Activated CD8-positive, alpha-beta memory T cell treated with anti-CD3 and anti-CD28 coated beads for 36 hours (primary cell): ENCODE measurements around the gene EMILIN1. TPM values are rescaled to one million over a fixed set of nuclear protein-coding genes. Genes with fewer than 3 reads are reported as not detected.

ENCODE experiments used
- CTCF ChIA-PET: fragments of 350-600 bp; sonication (Branson Sonifier 250); formaldehyde crosslinking; loops from one replicate; lab custom pipeline; 2021; ENCODE audit warnings: antibody characterized with exemption; lab: Charles Lee
- POLR2A ChIA-PET: fragments of 350-600 bp; sonication (Branson Sonifier 250); formaldehyde crosslinking; loops from one replicate; lab custom pipeline; 2021; ENCODE audit warnings: antibody characterized with exemption; lab: Charles Lee
- total RNA-seq, 2 experiments: library from RNA; stranded (reverse); gene quantifications; one replicate each; pipeline ENCODE4 v1.2.3, GENCODE V29; 2021

EMILIN1 gene
- total RNA-seq, 2 experiments from 2014 or later = 0.48 to 0.69 TPM

DNA sequence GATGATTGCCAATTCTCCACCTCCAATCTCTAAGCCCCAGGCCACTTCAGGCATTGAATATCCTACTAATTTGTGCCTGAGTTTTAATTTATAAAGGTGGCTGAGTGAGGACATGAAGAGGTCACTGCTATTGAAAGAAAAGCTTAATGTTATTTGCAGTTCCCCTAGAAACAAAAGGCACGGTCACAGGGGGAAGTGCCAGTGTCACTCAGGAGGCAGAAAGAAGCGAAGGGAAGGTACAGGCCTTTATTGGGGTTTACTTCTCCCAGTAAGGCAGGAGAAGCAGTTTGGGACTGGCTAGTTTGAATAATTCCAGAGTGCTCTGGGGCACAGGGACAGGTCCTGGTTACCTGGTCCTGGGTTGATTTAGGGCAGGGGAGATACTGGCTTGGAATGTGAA lies 43.5 kb downstream of the EMILIN1 start:
- CTCF ChIA-PET = interaction anchor here (3.4 kb wide), 1 partner anchor 11 kb away, joined by 21 read pairs; the partner anchor contains the start of gene PREB
- POLR2A ChIA-PET = no interaction called here

DNA sequence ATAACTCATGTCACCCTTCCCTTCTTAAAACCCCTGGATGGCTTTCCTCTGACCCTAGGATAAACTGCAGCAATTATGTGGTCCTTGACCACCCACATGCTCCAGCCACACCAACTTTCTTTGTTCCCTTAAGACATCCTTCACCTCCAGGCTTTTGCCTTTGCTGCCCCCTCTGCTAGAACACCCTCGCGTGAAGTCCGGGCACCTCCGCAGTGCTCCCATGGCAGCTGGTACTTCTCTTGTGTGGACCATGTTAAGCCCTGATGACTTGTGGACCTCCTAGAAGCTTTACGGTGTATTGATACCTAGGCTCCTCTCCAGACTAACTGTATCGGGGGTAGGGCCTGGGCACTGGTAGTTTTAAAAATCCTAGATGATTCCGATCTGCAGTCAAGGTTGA lies 44.4 kb downstream of the EMILIN1 start:
- CTCF ChIA-PET = interaction anchor here (1.1 to 3.4 kb wide), 2 partner anchors 10 to 12 kb away, joined by 3 to 21 read pairs; partner anchors contain the start of gene PREB

DNA sequence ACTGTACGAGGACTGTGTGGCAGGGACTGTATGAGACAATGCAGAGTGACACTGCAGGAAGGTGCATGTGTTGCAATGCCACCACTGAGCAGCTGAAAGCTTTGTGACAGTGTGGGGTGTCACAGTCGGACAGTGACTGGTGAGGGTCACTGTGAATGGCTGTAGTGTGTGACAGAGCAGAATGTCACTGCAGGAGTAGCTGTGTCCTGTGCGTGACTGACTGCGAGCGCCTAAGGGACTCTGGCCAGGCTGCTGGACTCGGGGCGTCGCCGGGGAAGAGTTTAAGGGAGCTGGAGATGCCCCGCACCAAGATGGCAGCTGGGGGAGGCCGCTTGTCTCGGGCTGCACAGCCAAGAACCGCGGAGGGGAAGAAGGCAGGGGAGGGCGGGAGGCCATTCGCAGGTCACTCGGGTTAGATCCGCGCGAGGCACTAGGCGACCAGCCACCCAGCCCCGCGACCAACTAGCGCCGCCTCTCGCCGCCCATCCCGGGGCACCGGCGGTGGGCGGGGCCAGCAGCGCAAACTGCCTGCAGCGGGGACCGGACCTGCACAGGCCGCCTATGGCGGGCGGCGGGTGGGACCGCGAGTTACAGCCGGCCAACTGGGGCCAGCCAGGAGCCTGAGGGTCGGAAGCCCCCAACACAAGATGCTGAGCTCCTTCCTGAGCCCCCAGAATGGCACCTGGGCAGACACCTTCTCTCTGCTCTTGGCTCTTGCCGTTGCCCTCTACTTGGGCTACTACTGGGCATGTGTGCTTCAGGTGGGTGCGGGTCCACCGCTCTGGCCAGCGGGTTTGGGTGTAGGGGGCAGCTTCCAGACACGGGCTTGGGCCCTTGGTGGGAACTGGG lies 45.1 kb downstream of the EMILIN1 start, which contains the start of gene ABHD1:
Gene ABHD1 (plus strand): TSS at position 514 of the 849 bp plus-strand sequence. CDS start 134 bp downstream, at position 648.
- ChIA-PET POLR2A (interaction anchor here (0.6 to 1.9 kb wide), 3 partner anchors 10 to 596 kb away, joined by 3 to 11 read pairs (median 3); partner anchors contain the start of gene PREB), CTCF (interaction anchor here (0.5 to 3.4 kb wide), 6 partner anchors 8 to 303 kb away, joined by 3 to 21 read pairs (median 4); partner anchors contain the start of gene PREB)

More for the DNA sequence above, 44.4 kb downstream of the EMILIN1 start:
- POLR2A ChIA-PET = interaction anchor here (1.9 kb wide), 1 partner anchor 11 kb away, joined by 11 read pairs; the partner anchor contains the start of gene PREB

DNA sequence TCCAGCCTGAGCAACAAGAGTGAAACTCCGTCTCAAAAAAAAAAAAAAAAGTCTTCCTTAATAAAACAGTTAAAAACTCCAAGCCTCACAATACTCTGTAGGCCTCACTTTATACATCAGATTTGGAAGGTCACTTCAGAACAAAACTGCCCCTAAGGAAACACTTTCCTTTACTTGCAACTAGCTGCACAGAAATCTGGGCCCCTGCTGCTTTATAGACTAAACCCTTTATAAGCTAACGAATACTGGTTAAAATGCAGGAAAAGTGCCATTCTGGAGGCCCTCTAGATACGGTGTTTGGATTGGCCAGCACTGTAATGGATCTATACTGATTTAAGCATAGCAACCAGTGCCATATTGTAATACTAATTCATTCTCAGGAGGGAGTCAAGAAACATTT lies 46.7 kb downstream of the EMILIN1 start:
- CTCF ChIA-PET = interaction anchor here (1.2 to 3.4 kb wide), 3 partner anchors 8 to 28 kb away, joined by 4 to 21 read pairs (median 4); partner anchors contain the start of gene PREB
- POLR2A ChIA-PET = no interaction called here

DNA sequence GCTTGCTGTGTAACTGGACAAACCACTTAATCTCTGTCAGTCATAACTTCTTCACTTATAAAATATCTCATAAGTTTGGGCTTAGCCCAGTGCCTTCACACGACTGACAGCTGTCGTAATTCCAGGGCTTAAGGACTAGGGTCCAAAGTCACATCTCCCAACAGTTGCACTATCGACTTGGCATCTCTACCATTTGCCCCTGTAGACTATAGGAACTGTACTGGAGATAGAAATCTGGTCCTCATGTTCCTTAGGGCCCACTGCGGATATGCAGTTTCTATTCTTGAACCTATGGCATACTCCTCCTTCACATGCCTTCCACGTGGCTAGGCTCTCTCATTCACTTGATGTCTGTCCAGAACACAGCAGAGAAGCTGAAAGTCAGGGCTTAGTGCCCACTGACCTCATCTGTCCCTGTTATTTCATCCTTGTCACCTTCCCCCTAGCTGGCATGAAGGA lies 47.9 kb downstream of the EMILIN1 start:
- ChIA-PET POLR2A (no interaction called here), CTCF (interaction anchor here (0.7 to 1.0 kb wide), 2 partner anchors 24 to 243 kb away, joined by 3 read pairs; no protein-coding TSS in a partner anchor)

DNA sequence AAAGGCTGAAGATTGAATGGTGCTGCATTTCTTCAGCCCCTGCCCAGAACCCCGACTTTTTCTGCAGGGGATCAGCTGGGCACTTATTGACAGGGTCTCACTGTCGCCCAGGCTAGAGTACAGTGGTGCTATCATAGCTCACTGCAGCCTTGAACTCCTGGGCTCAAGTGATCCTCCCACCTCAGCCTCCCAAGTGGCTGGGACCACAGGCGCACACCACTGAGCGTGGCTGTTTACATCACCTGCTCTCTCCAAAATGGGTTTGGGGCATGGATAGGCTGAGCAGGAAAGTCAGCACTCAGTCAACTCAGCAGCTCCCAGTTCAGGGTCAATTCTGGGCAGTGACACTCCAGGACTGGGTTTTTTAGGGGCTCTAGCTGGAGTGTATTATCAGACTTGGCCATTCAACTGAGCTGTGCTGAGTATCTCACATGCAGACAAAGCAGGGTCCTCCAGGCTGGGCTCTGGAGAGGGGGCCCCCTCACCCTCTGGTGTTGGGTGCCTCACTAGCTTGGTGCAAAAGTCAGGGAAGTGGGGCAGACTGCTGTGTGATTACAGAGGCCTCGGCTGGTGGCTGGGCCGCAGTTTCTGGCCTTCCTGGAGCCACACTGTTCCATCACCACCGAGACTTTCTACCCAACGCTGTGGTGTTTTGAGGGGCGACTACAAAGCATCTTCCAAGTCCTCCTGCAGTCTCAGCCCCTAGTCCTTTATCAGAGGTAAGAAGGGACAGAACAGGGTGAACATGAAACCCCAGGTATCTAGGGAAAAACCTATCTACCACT lies 49.7 kb downstream of the EMILIN1 start:
- CTCF ChIA-PET = no interaction called here
- POLR2A ChIA-PET = no interaction called here

DNA sequence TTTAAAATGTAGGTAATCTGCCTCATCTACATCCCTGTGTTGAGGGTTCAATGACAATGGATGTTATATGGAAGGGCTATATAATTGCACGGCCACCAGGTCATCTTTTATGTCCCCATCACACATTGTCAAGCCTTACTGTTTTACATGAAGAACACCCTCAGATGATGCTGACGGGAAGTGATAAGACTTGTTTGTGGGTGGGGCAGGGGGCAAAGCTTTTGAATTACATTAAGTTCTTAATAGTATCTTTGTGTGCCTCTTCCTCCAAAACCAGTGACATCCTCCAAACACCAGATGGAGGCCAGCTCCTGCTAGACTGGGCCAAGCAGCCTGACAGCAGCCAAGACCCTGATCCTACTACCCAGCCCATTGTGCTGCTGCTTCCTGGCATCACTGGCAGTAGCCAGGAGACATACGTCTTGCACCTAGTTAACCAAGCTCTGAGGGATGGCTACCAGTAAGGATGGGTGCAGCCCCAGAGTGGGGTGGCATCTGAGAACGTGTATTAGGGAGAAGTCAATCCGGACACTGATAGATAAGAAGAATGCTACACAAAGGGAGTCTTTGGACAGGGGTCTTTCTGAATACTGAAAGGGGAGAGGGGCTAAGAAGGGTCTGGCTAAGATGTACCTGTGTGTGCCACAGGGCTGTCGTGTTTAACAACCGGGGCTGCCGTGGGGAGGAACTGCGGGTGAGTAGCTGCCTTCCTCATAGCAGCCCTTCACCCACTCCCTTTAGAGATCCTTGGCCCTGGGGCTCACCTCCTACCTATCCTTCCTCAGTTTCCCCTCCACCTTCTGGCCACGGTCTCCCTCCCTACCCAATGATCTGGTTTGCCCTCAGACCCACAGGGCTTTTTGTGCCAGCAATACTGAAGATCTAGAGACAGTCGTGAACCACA lies 50.5 kb downstream of the EMILIN1 start:
- POLR2A ChIA-PET = no interaction called here

DNA sequence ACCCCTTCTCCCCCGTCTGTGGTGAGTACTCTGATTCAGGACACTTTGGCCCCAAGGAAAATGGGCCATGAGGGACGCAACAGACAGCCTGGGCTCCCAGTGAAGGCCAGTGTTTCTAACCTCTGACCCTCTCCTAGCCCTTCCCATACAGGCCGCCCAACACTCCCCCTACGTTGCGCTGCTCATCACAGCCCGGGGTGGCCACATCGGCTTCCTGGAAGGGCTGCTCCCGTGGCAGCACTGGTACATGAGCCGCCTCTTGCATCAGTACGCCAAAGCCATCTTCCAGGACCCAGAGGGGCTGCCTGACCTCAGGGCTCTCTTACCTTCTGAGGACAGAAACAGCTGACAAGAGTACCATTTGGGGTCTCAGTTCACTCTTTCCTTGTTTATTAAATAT lies 52.0 kb downstream of the EMILIN1 start:
- ChIA-PET CTCF (interaction anchor here (0.6 kb wide), 1 partner anchor 30 kb away, joined by 3 read pairs; no protein-coding TSS in a partner anchor), POLR2A (no interaction called here)

More for the DNA sequence above, 50.5 kb downstream of the EMILIN1 start:
- CTCF ChIA-PET = no interaction called here

DNA sequence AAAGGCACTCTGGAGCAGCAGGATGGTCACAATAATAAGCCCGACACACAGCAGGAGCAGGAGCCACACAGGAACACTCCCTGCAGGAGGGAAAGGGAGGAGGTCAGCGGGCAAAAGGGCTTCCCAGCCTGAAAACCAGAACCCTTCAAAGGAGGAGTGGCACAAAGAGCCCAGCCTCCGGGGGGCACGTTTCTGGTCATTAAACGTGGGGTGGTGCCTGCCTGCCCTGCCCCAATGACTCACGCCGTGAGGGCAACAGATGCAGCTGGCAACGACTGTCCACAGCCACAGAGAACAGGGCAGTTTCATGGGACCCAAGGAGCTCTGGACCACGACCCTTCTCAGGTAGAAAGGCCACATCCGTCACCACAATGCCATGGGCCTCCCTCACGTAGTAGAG lies 53.0 kb downstream of the EMILIN1 start:
- ChIA-PET POLR2A (no interaction called here), CTCF (interaction anchor here (0.5 to 3.6 kb wide), 2 partner anchors 8 to 264 kb away, joined by 4 to 21 read pairs; partner anchors contain the start of gene ABHD1)

DNA sequence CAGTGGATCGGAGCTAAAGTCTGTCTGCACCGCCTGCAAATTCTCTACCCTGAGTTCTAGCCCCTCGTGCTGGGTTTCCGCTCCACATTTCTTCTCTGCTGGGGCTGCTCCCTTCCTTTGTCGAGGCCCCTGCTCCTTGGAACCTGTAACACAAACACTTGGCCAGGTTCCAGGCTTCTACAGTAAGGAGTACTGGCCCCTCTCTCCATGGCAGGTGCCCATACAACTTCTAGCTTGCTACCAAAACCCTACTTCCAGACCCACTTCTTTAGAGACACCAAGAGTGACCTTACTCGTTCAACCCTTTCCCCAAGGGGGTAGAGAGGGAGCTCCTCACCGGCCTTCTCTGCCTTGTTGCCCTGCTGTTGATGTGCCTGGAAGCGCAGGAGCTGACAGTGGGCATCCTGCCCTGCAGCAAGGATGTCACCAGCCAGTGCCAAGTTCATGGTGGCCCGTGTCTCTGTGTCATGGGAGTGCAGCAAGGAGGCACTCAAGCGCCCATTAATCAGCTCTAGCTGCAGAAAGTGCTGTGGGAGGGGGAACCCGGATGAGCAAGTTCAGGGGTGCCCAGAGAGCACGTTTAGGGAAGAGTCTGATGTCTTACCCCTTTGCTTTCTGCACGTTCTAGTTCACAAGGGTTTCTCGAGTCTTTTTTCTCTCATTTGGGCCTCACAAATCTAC lies 54.9 kb downstream of the EMILIN1 start:
- POLR2A ChIA-PET = interaction anchor here (0.7 to 2.5 kb wide), 4 partner anchors 10 to 83 kb away, joined by 3 to 11 read pairs (median 4); partner anchors contain the start of genes ABHD1, AGBL5 and OST4
- CTCF ChIA-PET = interaction anchor here (0.6 to 3.6 kb wide), 9 partner anchors 9 to 170 kb away, joined by 3 to 21 read pairs (median 3); partner anchors contain the start of genes ABHD1, AGBL5, KHK and OST4

DNA sequence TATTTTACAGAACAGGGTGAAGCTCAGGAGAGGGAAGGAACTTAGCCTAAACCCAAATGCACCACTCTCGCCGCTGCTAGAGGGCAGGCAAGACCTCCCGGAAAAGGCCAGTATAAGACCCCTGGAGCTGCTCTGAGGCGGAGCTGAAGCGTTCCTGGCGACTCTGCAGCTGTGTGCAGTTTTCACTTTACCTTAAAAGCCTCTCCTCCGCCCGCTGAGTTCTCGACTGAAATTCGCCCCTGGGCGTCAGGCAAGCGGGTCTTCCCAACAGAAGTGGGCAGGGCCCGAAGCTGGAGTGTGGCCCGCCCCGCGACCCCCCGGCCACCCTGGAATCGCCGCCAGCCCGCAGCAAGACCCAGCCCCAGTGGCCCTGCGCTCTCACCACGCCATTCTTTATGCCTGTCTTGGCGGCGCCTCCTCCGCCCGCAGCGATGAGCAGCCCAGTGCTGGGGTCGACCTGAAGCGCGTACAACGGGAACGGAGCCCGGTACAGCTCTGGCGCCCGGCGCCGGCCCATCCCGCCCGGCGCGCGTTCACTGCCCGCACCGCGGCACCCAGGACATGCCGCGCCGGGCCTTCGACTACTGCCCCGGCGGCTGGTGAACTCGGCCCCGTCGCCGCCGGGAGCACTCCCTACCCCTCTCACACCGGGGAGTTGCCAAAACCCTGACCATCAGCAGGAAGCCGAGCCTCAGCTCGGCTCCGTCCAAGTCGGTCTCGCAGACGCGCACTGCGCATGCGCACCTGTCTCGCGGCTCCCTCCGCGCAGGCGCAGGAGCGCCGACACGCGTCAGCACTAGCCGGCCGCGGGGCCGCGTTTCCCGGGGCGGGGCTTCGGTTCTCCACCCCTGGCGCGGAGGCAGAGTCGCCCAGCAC lies 55.7 kb downstream of the EMILIN1 start, which contains the start of gene PREB:
Gene PREB (minus strand): TSS at position 732 of the 876 bp plus-strand sequence. CDS start 215 bp downstream, at position 517.
- CTCF ChIA-PET = interaction anchor here (0.6 to 3.6 kb wide), 10 partner anchors 8 to 205 kb away, joined by 3 to 21 read pairs (median 3); partner anchors contain the start of genes ABHD1, AGBL5, KHK and OST4
- POLR2A ChIA-PET = interaction anchor here (0.7 to 2.5 kb wide), 4 partner anchors 11 to 84 kb away, joined by 3 to 11 read pairs (median 4); partner anchors contain the start of genes ABHD1, AGBL5 and SLC5A6

DNA sequence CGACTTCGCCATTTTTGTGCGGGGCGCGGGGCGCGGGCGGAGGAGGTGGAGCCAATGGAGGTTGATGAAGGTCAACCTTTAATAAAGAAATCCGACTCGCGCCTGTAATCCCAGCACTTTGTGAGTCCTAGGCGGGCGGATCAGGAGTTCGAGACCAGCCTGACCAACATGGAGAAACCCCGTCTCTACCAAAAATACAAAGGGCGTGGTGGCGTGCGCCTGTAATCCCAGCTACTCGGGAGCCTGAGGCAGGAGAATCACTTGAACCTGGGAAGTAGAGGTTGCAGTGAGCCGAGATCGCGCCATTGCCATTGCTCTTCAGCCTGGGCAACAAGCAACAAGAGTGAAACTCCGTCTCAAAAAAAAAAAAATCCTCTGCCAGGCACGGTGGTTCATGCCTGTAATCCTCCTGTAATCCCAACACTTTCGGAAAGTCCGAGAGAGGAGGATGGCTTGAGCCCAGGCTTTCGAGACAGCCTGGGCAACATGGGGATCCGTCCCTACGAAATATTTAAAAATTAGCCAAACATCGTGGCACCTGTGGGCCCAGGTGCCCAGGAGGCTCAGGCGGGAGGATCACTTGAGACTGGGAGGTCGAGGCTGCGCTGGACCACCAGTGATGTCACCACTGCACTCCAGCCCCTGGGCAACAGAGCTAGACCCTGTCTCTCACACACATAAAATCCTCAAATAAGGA lies 56.5 kb downstream of the EMILIN1 start:
- CTCF ChIA-PET = interaction anchor here (0.6 to 3.6 kb wide), 4 partner anchors 11 to 205 kb away, joined by 3 to 21 read pairs (median 3); partner anchors contain the start of genes ABHD1 and OST4
- POLR2A ChIA-PET = interaction anchor here (0.7 to 2.5 kb wide), 3 partner anchors 12 to 85 kb away, joined by 3 to 11 read pairs (median 4); partner anchors contain the start of genes ABHD1 and SLC5A6

DNA sequence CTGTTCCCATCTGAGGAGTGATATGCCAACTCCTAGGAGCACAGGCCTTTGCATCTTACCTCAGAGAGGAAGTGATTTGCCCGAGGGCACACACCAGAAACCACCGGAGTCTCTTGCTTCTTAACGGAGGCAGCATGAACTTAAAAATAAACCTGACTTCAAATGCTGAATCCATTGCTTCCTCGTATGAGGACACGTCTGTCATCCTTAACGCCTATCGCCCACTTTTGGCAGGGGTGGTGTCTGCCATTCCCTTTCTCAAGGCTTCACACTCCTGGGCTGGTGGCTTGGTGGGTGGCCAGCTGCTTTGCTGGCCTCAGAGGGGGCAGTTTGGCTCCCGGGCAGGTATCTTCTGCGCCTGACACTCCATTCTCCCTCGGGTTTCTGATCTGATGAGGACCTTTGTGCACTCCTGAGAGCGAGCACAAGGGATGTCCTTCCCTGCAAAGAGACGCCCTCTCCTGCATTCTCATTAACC lies 57.1 kb downstream of the EMILIN1 start:
- ChIA-PET CTCF (interaction anchor here (0.7 to 0.9 kb wide), 3 partner anchors 12 to 178 kb away, joined by 3 read pairs; partner anchors contain the start of gene ABHD1), POLR2A (interaction anchor here (0.6 kb wide), 1 partner anchor 119 kb away, joined by 5 read pairs; no protein-coding TSS in a partner anchor)
